B cell (primary cell): ENCODE results near the gene NPPA.

Experiments
- CTCF ChIP-seq: fragments of 200-600 bp; IDR thresholded peaks from one replicate; pipeline ENCODE4 v1.8.0; 2022; ENCODE audit warnings: antibody characterized with exemption, mild to moderate bottlenecking
- EZH2 ChIP-seq: IDR thresholded peaks from 2 replicates; pipeline ENCODE4 v1.6.1; 2012; ENCODE audit warnings: borderline replicate concordance, low read depth, mild to moderate bottlenecking, moderate library complexity, low read length; ENCODE audit not compliant: insufficient read depth, poor library complexity, severe bottlenecking

- TF ChIP-seq CTCF (no peak), EZH2 (no peak)
These were observed 10.6 kb upstream of the NPPA start for GRCh38 chr1:11858158-11858557.
